GM12892 (cell line): ENCODE results near the gene BBLN.

Experiments used
- POLR2A ChIP-seq: IDR thresholded peaks from 2 replicates; pipeline ENCODE4 v1.6.1; 2011; ENCODE audit warnings: low read depth, low read length, control low read depth
- POLR2AphosphoS5 ChIP-seq: IDR thresholded peaks from 2 replicates; pipeline ENCODE4 v1.6.1; 2011; ENCODE audit warnings: low read depth, low read length, control low read depth

GRCh38 chr9:128175102-128175563 lies 15.1 kb downstream of the BBLN start:
- TF ChIP-seq POLR2AphosphoS5 (no peak), POLR2A (no peak)
